Mammary epithelial cell (primary cell): ENCODE results near the gene PRICKLE2.

Experiments used
- EZH2 ChIP-seq: IDR thresholded peaks from 2 replicates; pipeline ENCODE4 v1.6.1; 2012; ENCODE audit warnings: low read length, inconsistent platforms, borderline replicate concordance
- TF ChIP-seq, protein P1 (sequence below), 2 donors: IDR thresholded peaks in 1 of 2; conservative IDR thresholded peaks in 1 of 2; 2 replicates each; pipeline ENCODE4 v1.5.1; 2011 to 2012; ENCODE audit warnings: inconsistent platforms in 2 of 2, low read length in 2 of 2, mild to moderate bottlenecking in 2 of 2, control low read depth in 1 of 2, low read depth in 1 of 2; ENCODE audit not compliant: insufficient read depth in 1 of 2; ENCODE audit errors: extremely low read depth in 1 of 2

DNA sequence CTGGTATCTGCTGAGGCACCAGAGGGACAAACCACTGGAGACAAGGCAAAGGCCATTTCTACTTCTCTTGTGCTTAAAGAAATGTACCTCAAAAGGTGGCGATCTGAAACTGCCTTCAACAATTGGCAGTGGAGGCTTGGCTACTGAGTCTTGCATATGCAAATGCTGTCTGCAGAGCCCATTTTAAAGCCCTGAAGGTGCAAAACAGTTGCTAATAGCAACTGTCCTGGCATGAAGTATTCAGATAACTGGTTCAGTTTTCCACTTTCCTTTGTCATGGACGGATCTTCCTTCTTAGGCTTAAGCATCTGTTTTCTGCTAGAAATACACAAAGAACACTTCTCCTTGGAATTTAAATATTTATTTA, 130.6 kb downstream of the PRICKLE2 start:
- TF ChIP-seq, protein P1, sequence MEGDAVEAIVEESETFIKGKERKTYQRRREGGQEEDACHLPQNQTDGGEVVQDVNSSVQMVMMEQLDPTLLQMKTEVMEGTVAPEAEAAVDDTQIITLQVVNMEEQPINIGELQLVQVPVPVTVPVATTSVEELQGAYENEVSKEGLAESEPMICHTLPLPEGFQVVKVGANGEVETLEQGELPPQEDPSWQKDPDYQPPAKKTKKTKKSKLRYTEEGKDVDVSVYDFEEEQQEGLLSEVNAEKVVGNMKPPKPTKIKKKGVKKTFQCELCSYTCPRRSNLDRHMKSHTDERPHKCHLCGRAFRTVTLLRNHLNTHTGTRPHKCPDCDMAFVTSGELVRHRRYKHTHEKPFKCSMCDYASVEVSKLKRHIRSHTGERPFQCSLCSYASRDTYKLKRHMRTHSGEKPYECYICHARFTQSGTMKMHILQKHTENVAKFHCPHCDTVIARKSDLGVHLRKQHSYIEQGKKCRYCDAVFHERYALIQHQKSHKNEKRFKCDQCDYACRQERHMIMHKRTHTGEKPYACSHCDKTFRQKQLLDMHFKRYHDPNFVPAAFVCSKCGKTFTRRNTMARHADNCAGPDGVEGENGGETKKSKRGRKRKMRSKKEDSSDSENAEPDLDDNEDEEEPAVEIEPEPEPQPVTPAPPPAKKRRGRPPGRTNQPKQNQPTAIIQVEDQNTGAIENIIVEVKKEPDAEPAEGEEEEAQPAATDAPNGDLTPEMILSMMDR (conservative IDR thresholded peaks at IDR 0.05 in 1 of 2, IDR thresholded peaks at IDR 0.05 in 1 of 2; ENCODE audit: extremely low read depth in 1 of 2, insufficient read depth in 1 of 2, low read depth in 1 of 2, low read length in 2 of 2), result no peak
- no peak for TF ChIP-seq EZH2
